Transverse colon (tissue), 4 donors: ENCODE data around the gene SEC22C.

Source experiments
- CTCF ChIP-seq, 5 experiments: fragments of 200-600 bp in 3 of 5; fragments of 450-650 bp in 2 of 5; sonication (generic) in 3 of 5; IDR thresholded peaks; 1 replicate in 2 of 5; 2 replicates in 3 of 5; pipeline ENCODE4 v1.5.1; 2016 to 2017; ENCODE audit warnings: antibody characterized with exemption in 5 of 5, inconsistent platforms in 3 of 5, mild to moderate bottlenecking in 2 of 5, moderate library complexity in 1 of 5
- EP300 ChIP-seq: sonication (generic); formaldehyde crosslinking; IDR thresholded peaks from one replicate; pipeline ENCODE4 v1.6.1; 2017; ENCODE audit warnings: antibody characterized with exemption, low read depth
- POLR2A ChIP-seq: fragments of 450-650 bp; IDR thresholded peaks from one replicate; pipeline ENCODE4 v1.6.1; 2016; ENCODE audit warnings: antibody characterized with exemption, mild to moderate bottlenecking, moderate library complexity
- POLR2AphosphoS5 ChIP-seq, 3 donors: sonication (generic); formaldehyde crosslinking; IDR thresholded peaks; one replicate each; pipeline ENCODE4 v1.6.1; 2016; ENCODE audit warnings: antibody characterized with exemption in 3 of 3

GRCh38 chr3:42508562-42508961 lies 73.2 kb downstream of the SEC22C start:
- TF ChIP-seq CTCF (IDR thresholded peaks at IDR 0.05): no peak
- TF ChIP-seq POLR2A: no peak
- TF ChIP-seq EP300: no peak
- TF ChIP-seq POLR2AphosphoS5 (IDR thresholded peaks at IDR 0.05): no peak
